Stimulated activated CD8-positive, alpha-beta memory T cell treated with anti-CD3 and anti-CD28 coated beads, Interleukin-7, amount 100 ng/mL, for 1 hour (primary cell): ENCODE measurements around the gene ATE1.

Experiments used
- DNase-seq, 2 donors: peaks; one replicate each; pipeline ENCODE4 v3.0.0-alpha.2; 2020; ENCODE audit warnings: low read depth in 2 of 2

The ATE1 gene

DNA sequence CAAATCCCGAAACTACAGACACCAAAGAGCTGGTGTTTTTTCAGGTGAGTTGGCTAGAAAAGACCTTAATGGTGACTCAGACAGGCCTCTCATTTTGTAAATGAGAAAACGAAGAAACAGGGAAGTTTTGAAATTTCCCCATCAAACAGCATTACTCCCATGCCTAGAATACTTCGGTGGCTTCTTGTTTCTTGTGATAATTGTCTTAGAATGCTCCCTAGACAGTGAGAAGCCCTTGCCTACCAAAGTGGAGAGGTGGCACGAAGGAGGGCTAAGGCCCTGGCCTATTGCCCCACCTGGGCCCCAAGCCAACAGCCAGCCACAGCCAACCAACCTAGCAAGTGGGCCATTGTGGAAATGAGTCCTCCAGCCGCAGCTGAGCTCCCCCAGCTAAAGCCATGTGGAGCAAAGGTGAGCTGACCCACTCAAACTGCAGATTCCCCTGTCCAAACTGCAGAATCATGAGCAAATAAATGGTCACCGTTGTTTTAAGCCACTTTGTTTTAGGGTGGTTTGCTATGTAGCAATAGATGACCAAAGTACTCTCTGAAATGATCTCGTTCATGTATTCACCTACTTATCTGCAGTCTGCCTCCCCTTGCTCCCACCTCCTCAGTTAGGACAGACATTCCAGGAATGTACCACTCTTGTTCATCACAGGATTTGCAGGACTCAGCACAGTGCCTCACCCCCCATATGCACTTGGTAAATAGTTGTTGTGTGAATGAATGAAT, 231.9 kb downstream of the ATE1 start:
- DNase-seq = no peak

GRCh38 chr10:121694966-121695643, 232.7 kb downstream of the ATE1 start:
- DNase-seq = no peak

DNA sequence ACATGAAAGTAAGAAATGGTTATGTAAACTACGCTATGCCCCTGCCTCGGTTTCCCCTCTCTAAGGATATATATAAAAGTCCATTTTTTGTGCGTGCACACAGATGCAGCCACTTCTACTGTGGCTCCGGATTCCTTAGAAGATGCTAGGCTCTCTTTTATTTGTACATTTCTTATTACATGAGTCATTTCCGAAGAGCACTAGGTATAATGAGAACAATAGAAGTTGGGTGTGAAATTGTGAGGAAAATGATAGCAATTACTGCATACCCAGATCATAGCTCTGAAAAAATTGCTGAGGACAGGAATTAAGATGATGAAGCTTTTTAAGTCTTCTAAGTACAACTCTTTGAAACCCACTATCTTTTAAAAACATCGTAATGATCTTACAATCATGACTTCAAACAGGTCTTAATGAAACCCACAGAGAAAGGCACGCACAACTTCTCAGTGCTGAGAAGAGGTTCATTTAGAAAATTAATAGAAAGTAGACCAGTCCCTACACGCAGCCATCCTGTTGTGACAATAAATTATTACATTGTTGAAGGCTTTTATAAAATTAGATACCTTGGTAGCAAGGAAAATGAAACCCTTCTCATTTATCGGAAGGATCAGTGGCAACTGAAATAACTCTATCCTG, 233.4 kb downstream of the ATE1 start:
- no peak for DNase-seq

DNA sequence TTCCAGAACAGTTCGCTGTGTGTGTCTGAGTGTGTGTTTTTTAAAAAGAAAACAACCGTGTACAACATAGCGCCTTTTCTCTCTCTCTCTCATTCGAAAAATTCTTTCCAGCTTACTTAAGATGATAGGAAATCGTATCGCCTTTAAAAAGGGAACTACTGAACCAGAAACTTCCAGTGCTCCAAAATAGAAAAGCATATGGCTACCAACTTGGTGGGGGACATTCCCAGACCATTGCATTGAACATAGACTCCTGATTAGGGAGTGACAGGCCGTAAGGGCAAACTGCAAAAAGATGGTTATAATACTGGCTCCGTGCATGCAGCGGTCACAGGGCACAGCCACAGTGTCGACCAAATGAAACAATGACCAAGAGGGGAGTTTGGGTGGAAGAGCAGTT, 235.2 kb downstream of the ATE1 start:
- DNase-seq = no peak

DNA sequence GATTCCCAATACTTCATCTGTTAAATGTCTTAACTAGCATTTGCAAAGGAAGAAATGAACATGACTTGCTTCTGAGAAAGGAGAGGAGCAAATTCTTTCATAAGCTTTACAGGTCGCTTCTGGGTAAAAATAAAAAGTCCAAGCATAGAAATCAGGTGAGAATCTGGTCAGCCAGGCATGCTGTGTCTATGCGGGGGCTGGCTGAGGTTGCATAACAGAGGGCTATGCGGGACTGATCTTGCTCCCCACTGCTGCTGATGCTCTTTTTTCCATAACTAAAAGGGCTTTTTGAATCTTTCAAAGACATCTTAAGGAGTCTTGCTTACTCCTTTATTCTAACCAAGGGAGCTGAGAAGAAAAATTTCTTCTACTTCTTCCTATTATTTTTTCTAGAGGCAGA, 236.9 kb downstream of the ATE1 start:
- DNase-seq = no peak
